Heart right ventricle (tissue), 16 donors: ENCODE data around the gene FBXO7. TPM values are rescaled to one million over a fixed set of nuclear protein-coding genes. Genes with fewer than 3 reads are reported as not detected.

Experiments used
- ATAC-seq, 8 donors: fragments of 200-7000 bp; cut with Tn5 transposase; one replicate each; pipeline ENCODE4 v1.9.1; 2020; ENCODE audit warnings: mild to moderate bottlenecking in 8 of 8, moderate library complexity in 8 of 8, moderate number of reproducible peaks in 1 of 8
- DNase-seq, 2 donors: peaks; one replicate each; pipeline ENCODE4 v3.0.0-alpha.2; 2020
- H3K27ac ChIP-seq, 10 donors: fragments of 200-600 bp; sonication (generic) in 2 of 10; one replicate each; pipeline versions ENCODE4 v1.5.0 to v1.8.0; 2020 to 2022; ENCODE audit warnings: mild to moderate bottlenecking in 3 of 10
- H3K27me3 ChIP-seq, 7 donors: fragments of 200-600 bp; one replicate each; pipeline ENCODE4 v1.8.0; 2021 to 2022; ENCODE audit warnings: mild to moderate bottlenecking in 2 of 7
- H3K36me3 ChIP-seq, 9 donors: fragments of 200-600 bp; sonication (generic) in 1 of 9; one replicate each; pipeline versions ENCODE4 v1.5.0 to v1.8.0; 2020 to 2022; ENCODE audit warnings: mild to moderate bottlenecking in 2 of 9
- H3K4me1 ChIP-seq, 9 donors: fragments of 200-600 bp; sonication (generic) in 1 of 9; one replicate each; pipeline versions ENCODE4 v1.5.0 to v1.8.0; 2020 to 2022; ENCODE audit warnings: mild to moderate bottlenecking in 4 of 9
- H3K4me3 ChIP-seq, 10 donors: fragments of 200-600 bp; sonication (generic) in 2 of 10; one replicate each; pipeline versions ENCODE4 v1.5.0 to v1.8.0; 2020 to 2022; ENCODE audit warnings: mild to moderate bottlenecking in 7 of 10, moderate library complexity in 2 of 10
- H3K9me3 ChIP-seq, 11 donors: fragments of 200-600 bp in 10 of 11; sonication (generic) in 2 of 11; one replicate each; pipeline versions ENCODE4 v1.5.0 to v1.8.0; 2013 to 2022; ENCODE audit warnings: mild to moderate bottlenecking in 2 of 11, control low read depth in 1 of 11, moderate library complexity in 1 of 11
- WGBS, 2 donors: extraction: QIAGEN DNeasy Blood & Tissue Kit; methylation state at CpG; one replicate each; pipeline ENCODE4 v1.1.7; 2013; ENCODE audit warnings: inconsistent platforms in 1 of 2; 5-methylcytosine and 5-hydroxymethylcytosine counted together
- intact Hi-C, 10 donors: fragments of 100-400 bp; cut with DNase I; formaldehyde crosslinking; loops; one replicate each; pipeline versions ENCODE4 v1.11.1 to v1.14.2; 2022
- long read RNA-seq, 3 donors: library from polyadenylated mRNA; unstranded; transcript quantifications; one replicate each; pipeline ENCODE4 v2.0.0, GENCODE V29; 2020 to 2021
- polyA plus RNA-seq, 2 donors: library from polyadenylated mRNA; stranded (reverse); fragments of 200-250 nt; gene quantifications; one replicate each; pipeline ENCODE4 v1.2.3, GENCODE V29; 2013
- total RNA-seq, 10 donors: library from RNA; stranded (reverse); fragmentation: NEBNext Ultra II Directional in 3 of 10; extraction: Animal tissue kit (Norgen Biotek cat#: 25700) in 3 of 10; gene quantifications; one replicate each; pipeline versions ENCODE4 v1.2.1 to v1.2.4, GENCODE V29; 2021 to 2023
- TF ChIP-seq, protein P1 (sequence below), 9 donors: fragments of 200-600 bp; sonication (generic) in 2 of 9; IDR thresholded peaks; one replicate each; pipeline versions ENCODE4 v1.5.0 to v1.8.0; 2021 to 2022; ENCODE audit warnings: antibody characterized with exemption in 9 of 9, mild to moderate bottlenecking in 5 of 9, moderate library complexity in 1 of 9
- donor health status: Arrhythmogenic right ventricular cardiomyopathy.
- donor health status: ischemic (EF 13 %, LVEDD 7.1; RV severe dilation, severe dysfunction).
- donor health status: healthy with polysubstance abuse.
- donor health status: DM: no; HTN: yes; CAD: no.
- donor health status: DM: no; HTN: no; CAD: no.
- donor health status: ischemic (EF 25% LVEDD 6.9; RV normal size, moderate dysfunction).
- donor health status: ischemic (EF 25% LVEDD 5.7; RV mildly dilated, moderate dysfunction).
- donor health status: healthy.
- donor health status: DM: yes; HTN: yes; CAD: no.
- donor health status: Ischemic cardiomyopathy.
- donor health status: ischemic (EF 35%, LVEDD 5.7; RV mildly dilated, moderate dysfunction).
- donor health status: nonischemic (EF 11% LVEDD 7.7; RV severe dilation, severe dysfunction).
- donor health status: DM: yes; HTN: yes; CAD: no.
- donor health status: PGD.
- donor health status: ischemic (EF 29% LVEDD 5.4; RV normal size, mild dysfunction).
- donor health status: nonischemic (EF 23%, LVEDD 6.1; RV moderate dilation, normal function).

Gene FBXO7
- total RNA-seq (10 to 100 TPM; 34.3 to 52.2 (median 38.9) TPM), polyA plus RNA-seq (10 to 100 TPM; 21.1 to 38.6 TPM)
- long read RNA-seq, donor 1, transcript FBXO7-201 (9 exons, 2,195 nt), result major isoform, 38 of 68 reads
- long read RNA-seq, donor 1, transcript FBXO7-202 (9 exons, 1,888 nt), result minor isoform, 5 of 68 reads
- long read RNA-seq, donor 1, transcript FBXO7-203 (8 exons, 1,900 nt), result minor isoform, 8 of 68 reads
- long read RNA-seq, donor 1, transcript FBXO7-204 (9 exons, 1,921 nt), result minor isoform, 5 of 68 reads
- long read RNA-seq, donor 1, partial matches to known transcripts, result 7 of 68 reads
- long read RNA-seq, donor 1, other reads (novel, unspliced or antisense), result 2 of 68 reads
- long read RNA-seq, donor 2, transcript FBXO7-204 (9 exons, 1,921 nt), result minor isoform, 5 of 70 reads
- long read RNA-seq, donor 2, transcript FBXO7-201 (9 exons, 2,195 nt), result major isoform, 39 of 70 reads
- long read RNA-seq, donor 2, transcript FBXO7-203 (8 exons, 1,900 nt), result minor isoform, 7 of 70 reads
- long read RNA-seq, donor 2, partial matches to known transcripts, result 11 of 70 reads
- long read RNA-seq, donor 2, other reads (novel, unspliced or antisense), result 5 of 70 reads
- long read RNA-seq, donor 3, transcript FBXO7-204 (9 exons, 1,921 nt), result minor isoform, 28 of 206 reads
- long read RNA-seq, donor 3, transcript FBXO7-201 (9 exons, 2,195 nt), result major isoform, 91 of 206 reads
- long read RNA-seq, donor 3, transcript FBXO7-203 (8 exons, 1,900 nt), result minor isoform, 24 of 206 reads
- long read RNA-seq, donor 3, transcript FBXO7-202 (9 exons, 1,888 nt), result minor isoform, 32 of 206 reads
- long read RNA-seq, donor 3, partial matches to known transcripts, result 7 of 206 reads
- long read RNA-seq, donor 3, other reads (novel, unspliced or antisense), result 18 of 206 reads

DNA sequence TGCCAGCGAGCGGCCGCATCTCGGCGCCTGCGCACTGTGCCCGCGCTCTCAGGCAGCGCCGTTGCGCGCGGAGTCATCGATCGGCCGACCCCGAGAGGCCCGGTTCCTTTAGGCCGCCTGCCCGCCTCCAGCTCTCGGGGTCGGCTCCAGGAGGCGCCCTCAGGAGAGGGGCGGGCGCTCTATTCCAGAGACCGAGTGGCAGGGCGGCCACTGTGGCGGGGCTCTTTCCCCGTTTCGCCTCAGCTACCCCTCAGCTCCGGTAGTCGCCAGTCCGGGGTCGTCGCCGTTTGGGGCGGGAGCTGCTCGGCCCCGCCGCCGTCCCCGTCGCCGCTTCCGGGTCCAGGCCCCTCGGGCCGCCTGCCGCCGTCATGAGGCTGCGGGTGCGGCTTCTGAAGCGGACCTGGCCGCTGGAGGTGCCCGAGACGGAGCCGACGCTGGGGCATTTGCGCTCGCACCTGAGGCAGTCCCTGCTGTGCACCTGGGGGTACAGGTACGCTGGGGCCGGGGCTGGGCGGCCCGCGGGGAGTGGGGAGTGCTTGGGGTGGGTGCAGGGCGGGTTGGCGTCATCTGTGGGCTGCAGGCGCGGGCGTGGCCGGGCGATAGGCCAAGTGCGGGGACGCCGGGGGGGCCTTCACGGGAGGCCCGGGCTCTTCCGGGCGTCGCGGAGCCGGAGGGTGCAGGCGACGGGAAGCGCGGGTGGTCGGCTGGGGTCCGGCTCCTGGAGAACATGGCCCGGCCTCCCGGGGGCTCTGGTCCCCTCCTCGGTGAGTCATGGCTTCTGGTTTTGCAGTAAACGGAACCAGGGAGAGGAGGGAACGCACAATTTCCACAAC lies at the start of gene FBXO7:
Gene FBXO7 (plus strand): TSS at position 177 of the 833 bp plus-strand sequence. CDS start 192 bp downstream, at position 369.
- intact Hi-C loops, result loop anchor here in 7 of 10 donors (2.0 to 10.0 kb wide), 6 partner anchors 60 to 503 kb away; partner anchors contain the start of gene RTCB (in 6 of the 7)
- 0 to 1% methylated on average over 80 to 92 of the region's 92 CpGs for WGBS, 2 donors
- peak within 1 kb of the TSS; percentile 97 to 100 (median 99) for H3K27ac ChIP-seq
- peak within 1 kb of the TSS; percentile 71 to 100 (median 89) for H3K4me3 ChIP-seq
- TF ChIP-seq, protein P1, sequence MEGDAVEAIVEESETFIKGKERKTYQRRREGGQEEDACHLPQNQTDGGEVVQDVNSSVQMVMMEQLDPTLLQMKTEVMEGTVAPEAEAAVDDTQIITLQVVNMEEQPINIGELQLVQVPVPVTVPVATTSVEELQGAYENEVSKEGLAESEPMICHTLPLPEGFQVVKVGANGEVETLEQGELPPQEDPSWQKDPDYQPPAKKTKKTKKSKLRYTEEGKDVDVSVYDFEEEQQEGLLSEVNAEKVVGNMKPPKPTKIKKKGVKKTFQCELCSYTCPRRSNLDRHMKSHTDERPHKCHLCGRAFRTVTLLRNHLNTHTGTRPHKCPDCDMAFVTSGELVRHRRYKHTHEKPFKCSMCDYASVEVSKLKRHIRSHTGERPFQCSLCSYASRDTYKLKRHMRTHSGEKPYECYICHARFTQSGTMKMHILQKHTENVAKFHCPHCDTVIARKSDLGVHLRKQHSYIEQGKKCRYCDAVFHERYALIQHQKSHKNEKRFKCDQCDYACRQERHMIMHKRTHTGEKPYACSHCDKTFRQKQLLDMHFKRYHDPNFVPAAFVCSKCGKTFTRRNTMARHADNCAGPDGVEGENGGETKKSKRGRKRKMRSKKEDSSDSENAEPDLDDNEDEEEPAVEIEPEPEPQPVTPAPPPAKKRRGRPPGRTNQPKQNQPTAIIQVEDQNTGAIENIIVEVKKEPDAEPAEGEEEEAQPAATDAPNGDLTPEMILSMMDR (IDR thresholded peaks at IDR 0.05), result peak in 6 of 9 donors; percentile 27 to 72 (median 51)
- ATAC-seq, result peak; percentile 92 to 95 (median 94)
- peaks cover 0 to 49% (median 31%) of the 10 kb centered on the region in 9 donors for H3K4me1 ChIP-seq
- H3K27me3 ChIP-seq, result no peaks in the 10 kb centered on the region
- no peaks in the 10 kb centered on the region for H3K9me3 ChIP-seq
- DNase-seq, result peak; percentile 93 to 94
- H3K36me3 ChIP-seq, result peaks cover 0 to 13% (median 0%) of the 10 kb centered on the region in 9 donors

DNA sequence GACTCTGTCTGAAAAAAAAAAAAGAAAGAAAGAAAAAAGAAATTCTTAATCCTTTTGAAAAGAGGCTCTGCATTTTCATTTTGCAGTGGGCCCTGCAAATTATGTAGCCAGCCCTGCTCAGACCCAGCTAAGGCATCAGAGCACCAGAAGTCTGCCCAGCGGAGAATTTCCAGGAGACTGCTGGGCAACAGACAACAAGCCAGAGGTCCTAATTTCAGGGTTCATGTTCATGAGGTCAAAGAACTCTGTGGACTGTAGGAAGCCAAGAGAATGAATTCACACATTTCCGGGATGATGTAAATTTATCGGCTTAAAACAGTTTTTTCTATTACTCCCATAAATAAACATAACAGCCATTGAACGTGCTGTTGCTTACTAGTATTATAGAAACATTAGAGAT lies 47.7 kb upstream of the FBXO7 start:
- Histone ChIP-seq H3K27ac (no peak overlapping the region), H3K27me3 (peaks cover 0 to 38% (median 14%) of the 10 kb centered on the region in 7 donors), H3K9me3 (no peaks in the 10 kb centered on the region), H3K4me1 (no peaks in the 10 kb centered on the region), H3K4me3 (no peak overlapping the region), H3K36me3 (no peaks in the 10 kb centered on the region)
- 72 to 86% methylated on average over 4 of the region's 4 CpGs for WGBS, 2 donors
- intact Hi-C loops, result no loop called here
- TF ChIP-seq, protein P1 (IDR thresholded peaks at IDR 0.05), result no peak
- ATAC-seq, result no peak
- DNase-seq, result no peak

DNA sequence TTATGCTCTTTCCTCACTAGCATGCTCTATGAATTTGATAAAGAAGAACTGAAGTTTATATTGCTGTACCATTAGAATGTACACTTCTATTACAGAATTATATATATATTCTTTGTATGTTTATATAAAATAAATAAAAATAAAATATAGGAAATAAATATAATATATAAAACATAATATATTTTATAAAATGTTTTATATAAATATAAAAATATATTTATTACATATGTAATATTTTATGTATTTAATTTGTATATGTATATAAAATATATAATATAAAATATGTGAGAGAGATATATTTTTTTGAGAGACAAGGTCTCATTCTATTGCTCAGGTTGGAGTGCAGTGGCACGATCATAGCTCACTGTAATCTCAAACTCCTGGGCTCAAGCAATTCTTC lies 44.3 kb upstream of the FBXO7 start:
- Histone ChIP-seq H3K36me3 (no peaks in the 10 kb centered on the region), H3K27me3 (peaks cover 0 to 41% (median 9%) of the 10 kb centered on the region in 7 donors), H3K4me1 (no peaks in the 10 kb centered on the region), H3K27ac (no peak overlapping the region), H3K9me3 (no peaks in the 10 kb centered on the region), H3K4me3 (no peak overlapping the region)
- DNase-seq (no peak), ATAC-seq (no peak)
- intact Hi-C loops, result no loop called here
- TF ChIP-seq, protein P1 (IDR thresholded peaks at IDR 0.05), result no peak
- 75 to 84% methylated on average over 1 of the region's 1 CpG for WGBS, 2 donors
